NCI-H524 treated with DMSO at 0.1 percent for 48 hours (cell line): ENCODE results near the gene LTB4R.

ENCODE experiments used
- DNase-seq: peaks from one replicate; lab custom pipeline; 2025; lab: John Stamatoyannopoulos, UW

LTB4R gene

GRCh38 chr14:24300326-24300980 is 10.8 kb upstream of the LTB4R start:
- DNase-seq: no peak

DNA sequence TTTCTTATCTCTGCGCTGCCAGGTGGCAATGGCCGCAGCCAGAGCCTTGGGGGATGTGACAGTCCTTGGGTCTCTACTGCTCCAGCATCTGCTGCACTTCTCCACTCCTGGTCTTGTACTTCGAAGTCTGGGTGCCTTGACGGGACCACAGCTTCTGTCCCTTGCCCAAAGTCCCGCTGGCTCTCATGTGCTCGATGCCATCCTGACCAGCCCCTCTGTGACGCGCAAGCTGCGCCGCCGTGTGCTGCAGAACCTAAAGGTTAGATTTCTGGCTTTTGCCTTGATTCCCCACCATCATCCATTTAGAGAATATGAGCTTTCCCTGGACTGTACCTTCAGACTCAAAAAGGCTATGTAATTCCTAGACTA is 7.3 kb upstream of the LTB4R start:
- no peak for DNase-seq

DNA sequence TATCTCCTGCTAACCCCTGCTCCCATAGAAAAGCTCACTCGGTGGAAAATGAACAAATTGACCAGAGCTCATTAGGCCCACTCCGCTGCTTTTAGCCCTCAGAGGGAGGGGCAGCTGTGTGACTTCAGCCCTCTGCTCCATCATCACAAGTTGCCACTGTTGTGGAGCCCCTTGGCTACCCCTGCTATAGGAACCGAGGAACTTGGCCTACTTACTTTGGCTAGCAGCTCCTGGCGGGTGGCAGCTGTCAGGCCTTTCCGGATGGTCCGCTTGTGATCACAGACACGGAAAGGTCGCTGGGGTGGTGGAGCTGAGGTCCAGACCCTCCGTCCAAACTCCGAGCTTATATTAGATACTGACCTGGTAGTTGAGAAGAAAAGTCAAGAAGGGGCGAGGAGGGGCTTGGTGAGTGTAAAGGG is 4.1 kb upstream of the LTB4R start:
- no peak for DNase-seq

GRCh38 chr14:24307575-24308341 is 3.5 kb upstream of the LTB4R start, which contains the start of gene CIDEB:
CIDEB (minus strand) TSS chr14:24307977; CDS start chr14:24307858, 119 bp downstream.
- DNase-seq: no peak

DNA sequence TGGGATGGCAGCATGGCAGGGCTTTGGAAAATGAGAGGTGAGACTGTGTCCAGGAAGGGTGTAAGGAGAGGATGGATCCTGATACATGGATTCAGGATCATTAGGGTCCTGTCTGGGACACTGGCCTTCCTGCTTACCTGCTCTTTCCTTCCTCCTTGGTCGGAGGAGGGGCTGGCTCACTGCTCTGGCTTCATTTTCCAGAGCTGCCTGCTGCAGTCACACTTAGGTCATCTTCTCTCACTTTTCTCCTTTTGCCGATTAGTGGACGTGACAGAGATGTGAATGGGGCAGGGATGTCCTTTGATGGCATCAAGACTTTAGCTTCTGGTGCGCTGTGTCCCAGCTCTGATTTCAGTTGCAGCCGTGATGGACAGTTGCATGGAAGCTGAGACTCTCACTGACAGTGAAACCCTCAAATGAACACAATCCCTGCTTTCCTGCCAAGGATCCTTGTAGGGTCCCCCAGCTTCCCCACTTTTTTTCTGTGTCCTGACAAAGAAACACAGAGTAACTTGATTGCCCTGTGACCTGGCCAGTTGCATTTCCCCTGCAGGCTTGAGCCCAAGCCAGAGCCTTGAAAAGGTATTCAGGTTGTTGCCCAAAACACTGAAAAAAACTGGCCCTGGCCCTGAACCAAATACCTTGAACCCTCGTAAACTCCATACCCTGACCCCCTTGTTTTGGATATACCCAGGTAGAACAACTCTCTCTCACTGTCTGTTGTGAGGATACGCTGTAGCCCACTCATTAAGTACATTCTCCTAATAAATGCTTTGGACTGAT is 2.8 kb upstream of the LTB4R start:
- no peak for DNase-seq

- DNase-seq: no peak
Observed at GRCh38 chr14:24309538-24310264, 1.6 kb upstream of the LTB4R start, which contains the start of gene LTB4R2. LTB4R2 (plus strand) TSS chr14:24310140; CDS start chr14:24310665, 525 bp downstream.

DNA sequence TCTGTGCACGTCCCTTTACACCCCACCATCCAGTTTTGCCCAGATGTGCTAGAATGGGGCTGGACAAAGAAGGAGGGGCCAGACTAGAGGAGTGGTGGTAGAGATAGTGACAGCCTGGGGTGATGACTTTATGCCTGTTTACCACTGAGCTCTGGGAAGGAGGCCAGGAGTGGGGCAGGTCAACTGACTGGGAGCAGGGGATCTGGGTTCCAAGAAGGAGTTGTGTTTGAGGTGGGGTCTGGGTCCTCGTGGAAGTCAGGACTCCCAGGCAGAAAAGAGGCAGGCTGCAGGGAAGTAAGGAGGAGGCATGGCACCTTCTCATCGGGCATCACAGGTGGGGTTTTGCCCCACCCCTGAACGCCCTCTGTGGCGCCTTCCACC is 1.0 kb upstream of the LTB4R start:
- DNase-seq: no peak

DNA sequence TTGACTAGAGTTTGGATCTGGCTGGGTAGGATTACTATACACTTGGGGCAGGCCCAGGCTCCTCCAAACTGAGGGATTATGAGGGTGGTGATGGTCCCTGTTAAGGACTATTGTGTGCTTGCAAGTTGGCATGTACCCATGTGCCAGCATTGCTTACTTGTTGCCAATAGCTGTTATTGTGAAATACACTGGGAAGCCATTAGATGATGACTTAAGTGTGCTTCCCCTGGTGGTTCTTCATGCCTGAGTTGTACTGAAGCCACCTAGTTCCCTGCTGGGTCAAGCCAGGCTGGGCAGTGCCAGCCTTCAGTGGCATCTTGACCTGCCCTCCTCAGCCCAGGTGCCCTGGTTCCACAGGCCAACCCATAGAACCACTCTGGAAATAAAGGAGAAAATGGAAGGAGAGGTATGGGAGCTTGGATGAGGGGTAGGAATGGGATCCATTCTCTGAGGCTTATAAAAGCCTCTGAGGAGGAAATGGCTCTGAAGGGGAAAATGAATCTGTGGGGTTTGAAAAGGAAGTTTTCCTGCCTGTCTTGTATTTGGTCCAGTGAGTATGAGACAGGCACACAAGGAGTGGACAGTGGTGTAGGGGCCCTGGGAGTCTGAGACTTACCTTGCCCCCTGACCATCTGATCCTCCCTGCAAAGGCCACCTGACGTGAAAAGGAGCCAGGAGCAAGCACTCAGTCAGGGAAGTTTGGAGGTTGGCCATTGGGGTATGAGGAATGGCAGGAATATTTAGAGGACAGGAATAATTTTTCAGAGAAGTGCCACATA is 724 bp downstream of the LTB4R start:
- no peak for DNase-seq

DNA sequence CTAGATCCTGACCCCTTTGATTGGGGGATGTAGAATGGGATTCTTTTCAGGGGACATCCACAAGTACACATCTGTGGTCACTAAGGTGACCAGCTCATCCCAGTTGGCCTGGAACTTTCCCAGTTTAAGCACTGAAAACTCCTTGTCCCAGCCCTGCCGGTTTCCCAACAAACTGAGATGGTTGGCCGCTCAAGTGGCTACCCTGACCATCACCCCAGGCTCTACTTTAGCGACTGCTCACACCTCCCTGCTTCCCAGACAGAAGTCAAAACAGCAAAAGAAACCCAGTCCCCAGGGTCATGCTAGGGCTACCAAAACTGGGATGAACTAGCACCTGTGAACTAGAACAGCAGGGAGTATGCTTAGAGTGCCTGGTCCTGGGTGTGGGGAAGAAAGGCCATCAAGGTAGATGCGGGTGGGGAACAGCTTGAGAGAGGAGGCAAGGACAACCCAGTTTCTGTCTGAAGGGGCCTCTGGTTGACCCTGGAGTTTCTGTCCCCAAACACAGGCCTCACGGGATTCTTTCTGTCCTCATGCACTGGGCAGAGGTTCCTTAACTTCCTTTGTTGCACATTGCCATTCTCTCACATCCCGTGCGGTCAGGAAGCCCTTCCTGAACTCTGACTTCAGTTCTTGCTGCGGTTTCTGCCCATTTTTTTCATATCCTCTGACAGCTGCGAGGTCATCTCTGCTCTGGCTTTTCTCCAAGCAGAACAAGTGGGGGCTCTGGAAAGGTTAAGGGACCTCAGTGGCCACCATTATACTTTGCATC is 1.6 kb downstream of the LTB4R start:
- no peak for DNase-seq

GRCh38 chr14:24313913-24314312 is 2.6 kb downstream of the LTB4R start:
- no peak for DNase-seq

GRCh38 chr14:24314377-24315193 is 3.3 kb downstream of the LTB4R start:
- DNase-seq: no peak

- DNase-seq: no peak
Observed at GRCh38 chr14:24315243-24315806, 4.0 kb downstream of the LTB4R start.

GRCh38 chr14:24315807-24316596 is 4.7 kb downstream of the LTB4R start:
- no peak for DNase-seq

DNA sequence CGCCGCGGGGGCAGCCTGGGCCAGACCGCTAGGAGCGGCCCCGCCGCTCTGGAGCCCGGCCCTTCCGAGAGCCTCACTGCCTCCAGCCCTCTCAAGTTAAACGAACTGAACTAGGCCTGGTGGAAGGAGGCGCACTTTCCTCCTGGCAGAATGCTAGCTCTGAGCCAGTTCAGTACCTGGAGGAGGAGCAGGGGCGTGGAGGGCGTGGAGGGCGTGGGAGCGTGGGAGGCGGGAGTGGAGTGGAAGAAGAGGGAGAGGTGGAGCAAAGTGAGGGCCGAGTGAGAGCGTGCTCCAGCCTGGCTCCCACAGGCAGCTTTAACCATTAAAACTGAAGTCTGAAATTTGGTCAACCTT is 5.3 kb downstream of the LTB4R start:
- no peak for DNase-seq

- no peak for DNase-seq
Observed at GRCh38 chr14:24317141-24317928, 6.0 kb downstream of the LTB4R start.

DNA sequence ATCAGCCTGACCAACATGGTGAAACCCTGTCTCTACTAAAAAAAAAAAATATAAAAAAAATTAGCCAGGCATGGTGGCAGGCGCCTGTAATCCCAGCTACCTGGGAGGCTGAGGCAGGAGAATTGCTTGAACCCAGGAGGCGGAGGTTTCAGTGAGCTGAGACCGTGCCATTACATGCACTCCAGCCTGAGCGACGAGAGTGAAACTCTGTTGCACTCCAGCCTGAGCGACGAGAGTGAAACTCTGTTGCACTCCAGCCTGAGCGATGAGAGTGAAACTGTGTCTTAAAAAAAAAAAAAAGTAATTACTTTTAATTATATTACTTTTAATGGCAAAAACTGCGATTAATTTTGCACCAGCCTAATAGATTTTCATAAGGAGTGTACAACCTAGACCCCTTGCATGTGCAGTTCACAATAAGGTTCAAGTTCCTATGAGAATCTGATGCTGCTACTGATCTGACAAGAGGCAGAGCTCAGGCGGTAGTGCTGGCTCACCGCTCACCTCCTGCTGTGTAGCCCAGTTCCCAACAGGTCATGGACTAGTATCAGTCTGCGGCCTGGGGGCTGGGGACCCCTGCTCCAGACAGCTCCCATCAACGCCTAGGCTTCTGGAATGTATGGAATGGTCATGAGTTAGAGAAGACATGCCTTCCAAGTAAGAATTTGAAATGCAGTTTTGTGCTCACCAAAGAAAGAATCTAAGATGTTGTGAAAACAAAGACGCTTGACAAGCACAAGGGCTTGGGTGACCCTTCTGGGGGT is 10.1 kb downstream of the LTB4R start:
- no peak for DNase-seq

GRCh38 chr14:24322672-24323071 is 11.4 kb downstream of the LTB4R start:
- no peak for DNase-seq
